SK-N-SH (cell line): ENCODE data around the gene HOXD11. TPM values are rescaled to one million over a fixed set of nuclear protein-coding genes. Genes with fewer than 3 reads are reported as not detected.

ENCODE experiments used
- CTCF ChIA-PET: fragments of 300-600, 350-600 bp; formaldehyde crosslinking; extraction: SDS; loops from one replicate; lab custom pipeline; 2021; lab: Yijun Ruan, JAX
- POLR2A ChIA-PET: fragments of 350-600 bp; sonication (Branson Sonifier 250); formaldehyde crosslinking; extraction: SDS; loops from one replicate; lab custom pipeline; 2020; ENCODE audit warnings: antibody characterized with exemption, inconsistent platforms; lab: Yijun Ruan, JAX
- DNase-seq: peaks from one replicate; pipeline ENCODE4 v3.0.0; 2012
- H2AFZ ChIP-seq: fragments of 200-600 bp; sonication (generic); 2 replicates; pipeline ENCODE4 v1.8.1; 2016; ENCODE audit warnings: antibody characterized with exemption, mild to moderate bottlenecking, low read depth
- H3F3A ChIP-seq: fragments of 200-600 bp; sonication (generic); replicated peaks from 2 replicates; pipeline ENCODE3; 2016; ENCODE audit warnings: antibody characterized with exemption, mild to moderate bottlenecking; ENCODE audit not compliant: insufficient read depth
- H3K27ac ChIP-seq, 2 experiments: fragments of 200-500 bp in 1 of 2; fragments of 200-600 bp in 1 of 2; sonication (Bioruptor generic) in 1 of 2; sonication (generic), shearing (Covaris generic) in 1 of 2; 2 replicates each; pipeline versions ENCODE4 v1.5.1 to v1.6.1; 2014 to 2016; ENCODE audit warnings: low read depth in 2 of 2, inconsistent platforms in 1 of 2, low read length in 1 of 2, mild to moderate bottlenecking in 1 of 2, mixed read lengths in 1 of 2
- H3K27me3 ChIP-seq: fragments of 200-600 bp; sonication (generic), shearing (Covaris generic); 2 replicates; pipeline ENCODE4 v1.6.1; 2016; ENCODE audit warnings: mixed run types; ENCODE audit not compliant: insufficient read depth
- H3K36me3 ChIP-seq, 2 experiments: fragments of 200-500 bp in 1 of 2; fragments of 200-600 bp in 1 of 2; sonication (Bioruptor generic) in 1 of 2; sonication (generic) in 1 of 2; replicated peaks in 1 of 2; 2 replicates each; pipeline versions ENCODE3 to v1.5.1; 2014 to 2016; ENCODE audit warnings: low read length in 1 of 2, mild to moderate bottlenecking in 1 of 2; ENCODE audit not compliant: insufficient read depth in 2 of 2, control insufficient read depth in 1 of 2
- H3K4me1 ChIP-seq, 2 experiments: fragments of 200-500 bp in 1 of 2; fragments of 200-600 bp in 1 of 2; sonication (Bioruptor generic) in 1 of 2; sonication (generic), shearing (Covaris generic) in 1 of 2; 2 replicates each; pipeline versions ENCODE4 v1.5.1 to v1.6.1; 2014 to 2016; ENCODE audit warnings: low read depth in 1 of 2, low read length in 1 of 2, mixed run types in 1 of 2; ENCODE audit not compliant: insufficient read depth in 2 of 2, control insufficient read depth in 1 of 2
- H3K4me2 ChIP-seq: fragments of 200-600 bp; sonication (generic), shearing (Covaris generic); 2 replicates; pipeline ENCODE4 v1.6.1; 2017; ENCODE audit warnings: mixed run types
- H3K4me3 ChIP-seq, 2 experiments: fragments of 200-500 bp in 1 of 2; fragments of 200-600 bp in 1 of 2; sonication (Bioruptor generic) in 1 of 2; sonication (generic), shearing (Covaris generic) in 1 of 2; 2 replicates each; pipeline versions ENCODE4 v1.5.1 to v1.8.1; 2014 to 2016; ENCODE audit warnings: low read depth in 2 of 2, inconsistent platforms in 1 of 2, low read length in 1 of 2, mild to moderate bottlenecking in 1 of 2, mixed read lengths in 1 of 2, moderate library complexity in 1 of 2
- H3K79me2 ChIP-seq: fragments of 200-600 bp; sonication (generic); 2 replicates; pipeline ENCODE4 v1.8.1; 2017; ENCODE audit warnings: mild to moderate bottlenecking; ENCODE audit not compliant: insufficient read depth
- H3K9ac ChIP-seq: fragments of 200-600 bp; sonication (generic); 2 replicates; pipeline ENCODE4 v1.6.1; 2017; ENCODE audit warnings: mixed run types
- H3K9me2 ChIP-seq: fragments of 200-600 bp; sonication (generic); 2 replicates; pipeline ENCODE4 v1.6.1; 2017; ENCODE audit warnings: mixed run types
- H3K9me3 ChIP-seq: fragments of 200-600 bp; sonication (generic); 2 replicates; pipeline ENCODE4 v1.6.1; 2017; ENCODE audit warnings: mixed run types, mild to moderate bottlenecking, moderate library complexity
- H4K20me1 ChIP-seq: fragments of 200-600 bp; sonication (generic); 2 replicates; pipeline ENCODE4 v1.6.1; 2017; ENCODE audit warnings: mild to moderate bottlenecking, mixed run types; ENCODE audit not compliant: insufficient read depth
- CHD2 ChIP-seq: fragments of 150-350 bp; IDR thresholded peaks from 2 replicates; pipeline ENCODE4 v1.6.1; 2018; ENCODE audit warnings: low read length; ENCODE audit not compliant: partially characterized antibody
- FOXJ3 ChIP-seq: sonication (generic); formaldehyde crosslinking; IDR thresholded peaks from 2 replicates; pipeline ENCODE4 v1.5.1; 2020; ENCODE audit warnings: mild to moderate bottlenecking, missing genetic modification reagents
- GATA2 ChIP-seq: sonication (generic); formaldehyde crosslinking; IDR thresholded peaks from 2 replicates; pipeline ENCODE4 v1.5.0; 2020; ENCODE audit warnings: mild to moderate bottlenecking, missing genetic modification reagents
- JUND ChIP-seq: IDR thresholded peaks from 2 replicates; pipeline ENCODE4 v1.4.0; 2012
- RAD21 ChIP-seq: IDR thresholded peaks from 2 replicates; pipeline ENCODE4 v1.6.1; 2012; ENCODE audit warnings: mild to moderate bottlenecking, low read length
- RCOR1 ChIP-seq: fragments of 150-350 bp; IDR thresholded peaks from 2 replicates; pipeline ENCODE4 v1.6.1; 2017; ENCODE audit warnings: antibody characterized with exemption, low read length
- RFX5 ChIP-seq: IDR thresholded peaks from 2 replicates; pipeline ENCODE4 v1.6.1; 2012; ENCODE audit warnings: mild to moderate bottlenecking, improper control_type of control experiment, low read length
- SMC3 ChIP-seq: IDR thresholded peaks from 2 replicates; pipeline ENCODE4 v1.6.1; 2012; ENCODE audit warnings: low read depth, low read length, improper control_type of control experiment
- TEAD4 ChIP-seq: IDR thresholded peaks from 2 replicates; pipeline ENCODE4 v1.4.0; 2012; ENCODE audit warnings: mild to moderate bottlenecking, borderline replicate concordance; ENCODE audit not compliant: insufficient read depth
- WGBS: methylation state at CpG from one replicate; pipeline ENCODE4 v1.1.6; 2017; ENCODE audit warnings: low lambda C conversion rate; 5-methylcytosine and 5-hydroxymethylcytosine counted together
- polyA plus RNA-seq, 3 experiments: library from polyadenylated mRNA; depleted of rRNA; stranded (reverse); fragments of >200 nt; gene quantifications; 2 replicates each; pipeline ENCODE4 v1.2.3, GENCODE V29; 2012
- TF ChIP-seq, protein P1 (sequence below): fragments of 200-600 bp; sonication (generic); IDR thresholded peaks from 2 replicates; pipeline ENCODE4 v1.6.1; 2017; ENCODE audit warnings: antibody characterized with exemption, mild to moderate bottlenecking, moderate library complexity
- TF ChIP-seq, protein P2 (sequence below): fragments of 150-350 bp; IDR thresholded peaks from 2 replicates; pipeline ENCODE4 v1.6.1; 2016; ENCODE audit warnings: mild to moderate bottlenecking, low read depth, low read length
- TF ChIP-seq, protein P3 (sequence below): fragments of 150-350 bp; IDR thresholded peaks from 2 replicates; pipeline ENCODE4 v1.6.1; 2017; ENCODE audit warnings: antibody characterized with exemption, low read length, low read depth, borderline replicate concordance

Gene HOXD11
- polyA plus RNA-seq, 1 of the 3 experiments (the other 2 are of a cell fraction), result not detected

DNA sequence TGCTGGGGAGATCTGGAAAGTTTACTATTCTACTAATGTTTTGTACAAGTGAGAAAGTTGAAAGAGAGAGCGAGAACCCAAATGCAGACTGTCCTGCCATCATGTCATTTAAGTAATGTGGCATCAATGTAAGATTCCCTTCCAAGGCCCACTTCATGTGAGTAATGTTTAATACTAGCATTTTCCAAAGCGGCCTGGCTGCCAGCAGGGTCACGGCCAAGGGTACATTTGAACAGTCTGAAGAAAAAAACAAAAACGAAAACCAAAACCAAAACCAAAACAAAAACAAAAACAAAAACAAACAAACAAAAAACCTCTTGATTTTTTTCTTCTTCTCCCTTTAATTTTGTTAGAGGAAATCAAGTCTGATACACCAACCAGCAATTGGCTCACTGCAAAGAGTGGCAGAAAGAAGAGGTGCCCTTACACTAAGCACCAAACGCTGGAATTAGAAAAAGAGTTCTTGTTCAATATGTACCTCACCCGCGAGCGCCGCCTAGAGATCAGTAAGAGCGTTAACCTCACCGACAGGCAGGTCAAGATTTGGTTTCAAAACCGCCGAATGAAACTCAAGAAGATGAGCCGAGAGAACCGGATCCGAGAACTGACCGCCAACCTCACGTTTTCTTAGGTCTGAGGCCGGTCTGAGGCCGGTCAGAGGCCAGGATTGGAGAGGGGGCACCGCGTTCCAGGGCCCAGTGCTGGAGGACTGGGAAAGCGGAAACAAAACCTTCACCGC, 11.7 kb downstream of the HOXD11 start:
- H3K4me2 ChIP-seq, result no peak overlapping the region
- no peak overlapping the region for H3K4me3 ChIP-seq
- H3K27me3 ChIP-seq, result peaks cover 40% of the 10 kb centered on the region
- H3K4me1 ChIP-seq, result peaks cover 0 to 17% of the 10 kb centered on the region in 2 experiments; a peak in 1 of 4 replicates
- H4K20me1 ChIP-seq, result no peaks in the 10 kb centered on the region
- ChIA-PET POLR2A (no interaction called here), CTCF (interaction anchor here (1.5 to 17.7 kb wide), 6 partner anchors 6 to 534 kb away, joined by 9 to 264 read pairs (median 74); partner anchors contain the start of genes HOXD12, HOXD13 and HOXD9)
- DNase-seq, result peak; percentile 66
- no peaks in the 10 kb centered on the region for H3K36me3 ChIP-seq
- no peaks in the 10 kb centered on the region for H3K9me2 ChIP-seq
- H3F3A ChIP-seq, result no peaks in the 10 kb centered on the region
- H3K9ac ChIP-seq, result no peak overlapping the region
- H3K27ac ChIP-seq, result no peak overlapping the region
- no peak overlapping the region for H2AFZ ChIP-seq
- no peaks in the 10 kb centered on the region for H3K79me2 ChIP-seq
- no peaks in the 10 kb centered on the region for H3K9me3 ChIP-seq
- 38% methylated on average over 24 of the region's 24 CpGs for WGBS
- TF ChIP-seq FOXJ3 (CRISPR knock-in tag) (no peak), RAD21 (peak; percentile 41), RCOR1 (no peak), RFX5 (no peak), TEAD4 (no peak), GATA2 (CRISPR knock-in tag) (no peak), JUND (no peak), SMC3 (peak; percentile 15; the same call in 1 of the 2 replicates), CHD2 (no peak)
- TF ChIP-seq, protein P1, sequence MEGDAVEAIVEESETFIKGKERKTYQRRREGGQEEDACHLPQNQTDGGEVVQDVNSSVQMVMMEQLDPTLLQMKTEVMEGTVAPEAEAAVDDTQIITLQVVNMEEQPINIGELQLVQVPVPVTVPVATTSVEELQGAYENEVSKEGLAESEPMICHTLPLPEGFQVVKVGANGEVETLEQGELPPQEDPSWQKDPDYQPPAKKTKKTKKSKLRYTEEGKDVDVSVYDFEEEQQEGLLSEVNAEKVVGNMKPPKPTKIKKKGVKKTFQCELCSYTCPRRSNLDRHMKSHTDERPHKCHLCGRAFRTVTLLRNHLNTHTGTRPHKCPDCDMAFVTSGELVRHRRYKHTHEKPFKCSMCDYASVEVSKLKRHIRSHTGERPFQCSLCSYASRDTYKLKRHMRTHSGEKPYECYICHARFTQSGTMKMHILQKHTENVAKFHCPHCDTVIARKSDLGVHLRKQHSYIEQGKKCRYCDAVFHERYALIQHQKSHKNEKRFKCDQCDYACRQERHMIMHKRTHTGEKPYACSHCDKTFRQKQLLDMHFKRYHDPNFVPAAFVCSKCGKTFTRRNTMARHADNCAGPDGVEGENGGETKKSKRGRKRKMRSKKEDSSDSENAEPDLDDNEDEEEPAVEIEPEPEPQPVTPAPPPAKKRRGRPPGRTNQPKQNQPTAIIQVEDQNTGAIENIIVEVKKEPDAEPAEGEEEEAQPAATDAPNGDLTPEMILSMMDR, result peak; percentile 66
- TF ChIP-seq, protein P2, sequence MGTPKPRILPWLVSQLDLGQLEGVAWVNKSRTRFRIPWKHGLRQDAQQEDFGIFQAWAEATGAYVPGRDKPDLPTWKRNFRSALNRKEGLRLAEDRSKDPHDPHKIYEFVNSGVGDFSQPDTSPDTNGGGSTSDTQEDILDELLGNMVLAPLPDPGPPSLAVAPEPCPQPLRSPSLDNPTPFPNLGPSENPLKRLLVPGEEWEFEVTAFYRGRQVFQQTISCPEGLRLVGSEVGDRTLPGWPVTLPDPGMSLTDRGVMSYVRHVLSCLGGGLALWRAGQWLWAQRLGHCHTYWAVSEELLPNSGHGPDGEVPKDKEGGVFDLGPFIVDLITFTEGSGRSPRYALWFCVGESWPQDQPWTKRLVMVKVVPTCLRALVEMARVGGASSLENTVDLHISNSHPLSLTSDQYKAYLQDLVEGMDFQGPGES, result no peak
- TF ChIP-seq, protein P3, sequence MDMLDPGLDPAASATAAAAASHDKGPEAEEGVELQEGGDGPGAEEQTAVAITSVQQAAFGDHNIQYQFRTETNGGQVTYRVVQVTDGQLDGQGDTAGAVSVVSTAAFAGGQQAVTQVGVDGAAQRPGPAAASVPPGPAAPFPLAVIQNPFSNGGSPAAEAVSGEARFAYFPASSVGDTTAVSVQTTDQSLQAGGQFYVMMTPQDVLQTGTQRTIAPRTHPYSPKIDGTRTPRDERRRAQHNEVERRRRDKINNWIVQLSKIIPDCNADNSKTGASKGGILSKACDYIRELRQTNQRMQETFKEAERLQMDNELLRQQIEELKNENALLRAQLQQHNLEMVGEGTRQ, result no peak
